GM12873 (cell line): ENCODE data around the gene MALSU1.

Source experiments
- CTCF ChIP-seq: IDR thresholded peaks from 2 replicates; pipeline ENCODE4 v1.5.1; 2012; ENCODE audit warnings: low read depth, mild to moderate bottlenecking, moderate library complexity, low read length, control low read depth; ENCODE audit not compliant: insufficient read depth; ENCODE audit errors: missing control alignments

The MALSU1 gene

DNA sequence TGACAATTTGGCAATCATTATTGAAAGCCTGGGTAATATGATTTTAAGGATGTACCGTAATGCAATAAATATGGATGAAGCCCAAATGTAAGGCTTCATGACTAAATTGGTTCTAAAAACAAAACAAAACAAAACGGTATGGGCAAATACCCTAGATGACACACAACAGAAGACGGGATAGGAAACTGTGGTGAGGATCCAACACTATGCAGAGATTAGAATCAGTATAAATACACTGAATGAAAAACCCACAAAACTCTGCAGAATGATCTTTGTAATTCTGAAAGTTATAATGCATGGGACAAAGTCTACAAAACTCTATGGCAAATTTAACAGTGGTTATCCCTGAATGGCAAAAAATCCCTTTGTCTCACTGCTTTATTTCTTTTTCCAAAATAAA lies 57.6 kb downstream of the MALSU1 start:
- TF ChIP-seq CTCF, result no peak

- TF ChIP-seq CTCF, result peak; percentile 12
These were observed 58.3 kb downstream of the MALSU1 start for GRCh38 chr7:23357190-23358093.

GRCh38 chr7:23358152-23358674 lies 59.1 kb downstream of the MALSU1 start:
- TF ChIP-seq CTCF, result no peak
